Activated T-cell treated with anti-CD3 and anti-CD28 coated beads, Interleukin-2, amount 50 U/mL, for 48 hours (primary cell): ENCODE measurements around the gene TMEM121B.

Experiments
- DNase-seq, 2 experiments: peaks; one replicate each; pipeline ENCODE4 v3.0.0-alpha.2; 2020

Gene TMEM121B

DNA sequence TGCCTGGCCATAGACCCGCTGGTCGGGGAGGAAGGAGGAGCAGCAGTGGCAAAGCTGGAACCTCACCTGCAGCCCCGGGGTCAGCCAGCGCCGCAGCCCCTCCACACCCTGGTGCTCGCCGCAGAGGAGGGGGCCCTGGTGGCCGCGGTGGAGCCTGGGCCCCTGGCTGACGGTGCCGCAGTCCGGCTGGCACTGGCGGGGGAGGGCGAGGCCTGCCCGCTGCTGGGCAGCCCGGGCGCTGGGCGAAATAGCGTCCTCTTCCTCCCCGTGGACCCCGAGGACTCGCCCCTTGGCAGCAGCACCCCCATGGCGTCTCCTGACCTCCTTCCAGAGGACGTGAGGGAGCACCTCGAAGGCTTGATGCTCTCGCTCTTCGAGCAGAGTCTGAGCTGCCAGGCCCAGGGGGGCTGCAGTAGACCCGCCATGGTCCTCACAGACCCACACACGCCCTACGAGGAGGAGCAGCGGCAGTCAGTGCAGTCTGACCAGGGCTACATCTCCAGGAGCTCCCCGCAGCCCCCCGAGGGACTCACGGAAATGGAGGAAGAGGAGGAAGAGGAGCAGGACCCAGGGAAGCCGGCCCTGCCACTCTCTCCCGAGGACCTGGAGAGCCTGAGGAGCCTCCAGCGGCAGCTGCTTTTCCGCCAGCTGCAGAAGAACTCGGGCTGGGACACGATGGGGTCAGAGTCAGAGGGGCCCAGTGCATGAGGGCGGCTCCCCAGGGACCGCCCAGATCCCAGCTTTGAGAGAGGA is 11.9 kb downstream of the TMEM121B start:
- no peak for DNase-seq

DNA sequence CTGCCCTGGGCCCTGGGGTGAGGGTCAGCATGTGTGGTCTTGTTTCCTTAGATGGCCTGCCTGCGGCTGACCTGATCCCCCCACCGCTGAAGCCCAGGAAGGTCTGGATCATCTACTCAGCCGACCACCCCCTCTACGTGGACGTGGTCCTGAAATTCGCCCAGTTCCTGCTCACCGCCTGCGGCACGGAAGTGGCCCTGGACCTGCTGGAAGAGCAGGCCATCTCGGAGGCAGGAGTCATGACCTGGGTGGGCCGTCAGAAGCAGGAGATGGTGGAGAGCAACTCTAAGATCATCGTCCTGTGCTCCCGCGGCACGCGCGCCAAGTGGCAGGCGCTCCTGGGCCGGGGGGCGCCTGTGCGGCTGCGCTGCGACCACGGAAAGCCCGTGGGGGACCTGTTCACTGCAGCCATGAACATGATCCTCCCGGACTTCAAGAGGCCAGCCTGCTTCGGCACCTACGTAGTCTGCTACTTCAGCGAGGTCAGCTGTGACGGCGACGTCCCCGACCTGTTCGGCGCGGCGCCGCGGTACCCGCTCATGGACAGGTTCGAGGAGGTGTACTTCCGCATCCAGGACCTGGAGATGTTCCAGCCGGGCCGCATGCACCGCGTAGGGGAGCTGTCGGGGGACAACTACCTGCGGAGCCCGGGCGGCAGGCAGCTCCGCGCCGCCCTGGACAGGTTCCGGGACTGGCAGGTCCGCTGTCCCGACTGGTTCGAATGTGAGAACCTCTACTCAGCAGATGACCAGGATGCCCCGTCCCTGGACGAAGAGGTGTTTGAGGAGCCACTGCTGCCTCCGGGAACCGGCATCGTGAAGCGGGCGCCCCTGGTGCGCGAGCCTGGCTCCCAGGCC is 12.7 kb downstream of the TMEM121B start:
- DNase-seq, result no peak

DNA sequence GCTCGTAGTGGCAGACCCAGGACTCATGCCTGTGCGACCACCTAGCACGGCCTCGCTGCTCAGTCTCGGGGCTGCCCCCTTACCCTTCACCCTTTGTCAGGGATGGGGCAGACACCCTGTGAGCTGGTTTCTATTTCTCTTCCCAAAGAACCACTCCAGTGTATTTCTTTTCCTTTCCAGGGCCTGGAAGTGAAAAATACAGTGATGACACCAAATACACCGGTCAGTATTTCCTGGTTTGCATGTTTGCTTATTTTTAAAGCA is 13.7 kb downstream of the TMEM121B start:
- no peak for DNase-seq

DNA sequence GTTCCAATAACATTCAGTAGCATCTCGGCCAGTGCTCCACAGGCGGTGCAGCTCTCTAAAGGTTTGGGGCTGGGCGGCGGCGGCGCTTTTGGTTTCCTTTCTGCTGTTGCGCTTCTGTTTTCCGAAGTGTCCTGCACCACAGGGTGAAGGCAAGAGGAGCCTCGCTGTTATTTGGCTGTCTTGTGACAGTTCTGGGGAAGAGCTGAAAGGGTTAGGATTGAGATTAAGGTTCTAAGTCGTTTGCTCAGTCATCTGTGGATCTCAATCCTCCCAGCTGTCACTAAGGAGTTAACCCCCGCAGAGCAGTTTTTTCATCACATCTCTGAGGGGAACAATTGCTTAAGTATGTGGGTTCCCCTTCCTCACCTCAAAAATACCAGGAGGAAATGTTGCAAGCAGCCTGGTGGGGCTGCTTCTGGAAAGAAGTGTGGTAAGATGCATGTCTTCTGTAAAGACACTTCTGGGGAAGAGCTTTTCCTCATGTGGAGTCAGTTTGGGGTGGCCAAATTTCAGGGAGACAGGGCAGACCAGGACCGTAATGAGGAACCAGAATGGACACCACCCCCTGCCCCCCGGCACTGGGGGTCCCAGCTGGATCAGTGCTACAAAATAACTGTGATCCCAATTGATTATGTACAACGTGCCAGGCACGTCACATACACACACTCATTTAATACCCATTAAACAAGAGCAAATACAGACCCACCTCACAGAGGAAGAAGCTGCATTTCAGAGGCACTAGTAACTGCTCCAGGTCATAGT is 14.2 kb downstream of the TMEM121B start:
- peak; percentile 58 to 63 for DNase-seq

DNA sequence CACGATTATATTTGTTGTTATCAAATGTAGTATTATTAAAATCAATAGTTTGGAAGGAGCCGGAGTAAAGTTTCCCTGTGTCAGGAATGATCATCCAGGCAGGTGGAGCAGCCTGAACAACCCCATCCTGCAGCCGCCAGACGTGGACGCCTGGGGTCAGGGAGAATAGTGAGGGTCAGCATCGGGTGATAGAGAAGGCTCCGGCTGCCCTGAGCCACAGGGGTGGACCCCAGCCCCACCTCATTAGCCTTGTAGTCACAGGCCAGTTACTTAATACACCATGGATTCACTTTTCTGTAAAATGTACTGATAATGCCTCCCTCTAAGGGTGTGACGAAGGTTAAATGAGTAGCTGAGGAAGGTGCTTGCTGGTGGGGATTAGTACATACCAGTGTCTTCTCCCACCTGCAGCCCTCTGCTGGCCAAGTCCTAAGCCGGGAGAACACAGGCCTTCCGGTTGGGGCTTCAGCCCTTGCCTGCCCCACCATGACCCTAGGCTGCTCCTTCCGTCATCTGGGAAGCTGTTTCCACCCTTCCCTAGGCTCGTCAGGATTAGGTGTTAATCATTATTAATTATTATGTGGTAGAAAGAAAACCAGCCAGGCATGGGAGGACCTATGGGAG is 14.9 kb downstream of the TMEM121B start:
- no peak for DNase-seq

DNA sequence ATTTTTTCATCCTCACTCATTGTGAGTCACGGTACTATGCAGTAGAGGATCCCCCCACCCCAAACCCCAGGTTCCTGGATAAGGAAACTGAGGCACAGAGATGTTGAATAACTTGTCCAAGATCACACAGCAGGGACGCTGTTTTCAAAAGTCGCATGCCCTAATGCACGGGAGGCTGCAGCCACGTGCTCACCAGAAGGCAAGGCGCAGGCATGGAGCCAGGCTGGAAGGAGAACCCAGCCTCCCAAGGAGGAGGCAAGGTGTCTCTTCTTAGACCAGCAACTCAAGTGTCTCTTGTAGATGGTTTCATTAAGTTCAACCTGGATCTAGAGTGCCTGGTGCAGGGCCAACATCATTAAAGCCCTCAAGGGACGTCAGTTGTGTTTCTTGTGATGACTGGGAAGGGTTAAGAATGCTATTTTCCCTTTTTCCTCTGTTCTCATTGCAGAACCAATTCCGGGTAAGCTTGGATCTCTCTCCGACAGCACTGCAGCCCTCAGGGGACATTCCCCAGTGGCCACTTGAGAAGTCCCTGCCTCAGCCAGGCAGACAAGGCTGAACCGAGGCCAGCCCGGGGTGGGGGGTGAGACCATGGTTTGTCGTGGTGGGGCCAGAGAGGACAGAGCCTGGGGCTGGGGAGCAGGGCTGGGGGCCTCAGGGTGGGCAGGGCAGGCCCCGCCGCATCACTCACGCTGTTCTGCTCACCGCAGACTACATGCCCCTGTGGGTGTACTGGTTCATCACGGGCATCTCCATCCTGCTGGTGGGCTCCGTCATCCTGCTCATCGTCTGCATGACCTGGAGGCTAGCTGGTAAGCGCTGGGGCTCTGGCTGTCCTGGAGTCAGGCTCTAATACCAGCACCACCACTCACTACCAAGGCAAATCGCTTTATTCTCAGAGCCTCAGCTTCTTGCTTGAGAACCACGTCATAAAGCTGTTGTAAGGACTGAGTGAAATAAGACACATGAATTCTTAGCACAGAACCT is 15.7 kb downstream of the TMEM121B start:
- DNase-seq, result no peak

DNA sequence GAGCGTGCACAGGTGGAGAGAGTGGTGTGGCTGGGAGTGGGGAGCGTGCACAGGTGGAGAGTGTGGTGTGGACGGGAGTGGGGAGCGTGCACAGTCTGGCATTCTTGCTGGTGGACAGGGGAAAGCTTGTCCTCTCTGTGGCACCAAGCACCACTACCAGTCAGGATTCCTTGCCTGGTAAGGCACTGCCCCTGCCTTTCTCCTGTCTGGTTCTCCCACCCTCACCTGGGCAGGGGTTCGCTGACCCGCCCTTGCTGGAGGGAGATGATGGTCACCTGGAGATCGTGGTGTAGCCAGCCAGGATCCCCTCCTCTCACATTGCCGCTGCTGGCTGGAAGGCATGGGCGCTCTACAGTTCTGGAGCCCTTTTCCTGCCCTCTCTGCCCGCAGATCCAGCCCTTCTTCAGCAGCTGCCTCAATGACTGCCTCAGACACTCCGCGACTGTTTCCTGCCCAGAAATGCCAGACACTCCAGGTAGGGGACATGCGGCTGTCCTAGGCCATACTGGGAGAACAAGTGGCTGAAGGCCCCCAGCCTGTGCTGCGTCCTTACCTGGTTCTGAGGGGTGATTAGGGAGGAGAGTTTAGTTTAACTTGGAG is 16.7 kb downstream of the TMEM121B start:
- no peak for DNase-seq

DNA sequence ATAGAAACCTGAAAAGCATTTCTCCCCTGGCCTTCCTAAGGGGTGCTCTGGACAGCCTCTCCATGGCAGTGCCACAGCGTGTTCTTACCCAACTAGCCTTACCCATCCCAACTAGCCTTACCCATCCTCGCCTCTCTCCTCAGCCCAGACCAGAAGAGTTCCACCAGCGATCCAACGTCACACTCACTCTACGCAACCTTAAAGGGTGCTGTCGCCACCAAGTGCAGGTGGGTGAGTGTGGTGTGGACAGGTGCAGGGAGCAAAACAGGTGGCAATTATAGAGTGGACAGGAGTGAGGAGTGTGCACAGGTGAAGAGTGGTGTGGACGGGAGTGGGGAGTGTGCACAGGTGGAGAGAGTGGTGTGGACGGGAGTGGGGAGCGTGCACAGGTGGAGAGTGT is 17.8 kb downstream of the TMEM121B start:
- DNase-seq, result no peak

DNA sequence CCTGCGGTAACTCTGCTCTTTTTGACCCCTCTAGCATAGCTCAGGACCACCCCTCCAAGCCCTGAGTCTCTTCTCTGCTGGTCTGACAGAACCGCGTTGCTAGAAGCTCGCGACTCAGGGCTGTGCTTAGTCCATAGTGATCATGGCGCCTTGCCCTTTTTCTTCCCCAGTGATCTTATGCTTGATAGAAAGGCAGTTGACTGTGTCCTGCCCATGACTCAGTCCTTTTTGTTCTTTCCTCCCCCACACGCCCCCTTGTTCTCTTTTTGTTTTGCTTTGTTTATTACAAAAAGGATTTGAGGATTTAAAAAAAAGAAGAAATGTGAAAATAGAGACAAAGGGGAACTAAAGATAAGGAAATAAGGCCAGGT is 18.9 kb downstream of the TMEM121B start:
- DNase-seq, result no peak

DNA sequence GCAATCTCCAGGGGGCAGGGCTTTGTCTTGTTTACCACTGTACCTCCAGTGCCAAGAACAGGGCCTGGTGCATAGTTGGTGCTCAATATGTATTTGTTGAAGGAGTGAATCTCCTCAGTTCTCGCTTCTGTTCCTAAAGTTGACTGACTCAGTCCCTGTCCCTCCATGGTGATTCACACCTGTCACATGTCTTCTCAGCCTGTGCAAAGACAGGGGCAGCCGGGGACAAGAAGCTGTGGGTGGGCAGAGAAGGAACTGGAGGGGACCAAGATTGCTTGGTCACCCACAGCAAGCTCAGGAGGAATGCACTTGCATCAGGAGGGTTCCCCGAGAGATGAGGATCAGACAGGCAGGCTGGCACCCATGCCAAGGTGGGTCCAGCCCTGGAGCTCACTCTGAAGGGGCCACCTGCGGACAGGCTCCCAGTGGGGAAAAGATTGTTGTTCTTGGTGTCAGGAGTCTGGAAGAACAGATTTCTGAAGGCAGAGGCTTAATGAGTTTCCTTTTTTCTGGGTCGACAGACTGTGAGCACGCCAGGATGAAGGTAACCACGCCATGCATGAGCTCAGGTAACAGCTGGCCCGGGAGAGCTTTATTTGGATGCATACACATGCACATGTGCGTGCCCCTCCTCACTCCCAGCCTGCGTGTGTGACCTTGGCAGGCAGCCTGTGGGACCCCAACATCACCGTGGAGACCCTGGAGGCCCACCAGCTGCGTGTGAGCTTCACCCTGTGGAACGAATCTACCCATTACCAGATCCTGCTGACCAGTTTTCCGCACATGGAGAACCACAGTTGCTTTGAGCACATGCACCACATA is 19.5 kb downstream of the TMEM121B start:
- DNase-seq, result no peak

DNA sequence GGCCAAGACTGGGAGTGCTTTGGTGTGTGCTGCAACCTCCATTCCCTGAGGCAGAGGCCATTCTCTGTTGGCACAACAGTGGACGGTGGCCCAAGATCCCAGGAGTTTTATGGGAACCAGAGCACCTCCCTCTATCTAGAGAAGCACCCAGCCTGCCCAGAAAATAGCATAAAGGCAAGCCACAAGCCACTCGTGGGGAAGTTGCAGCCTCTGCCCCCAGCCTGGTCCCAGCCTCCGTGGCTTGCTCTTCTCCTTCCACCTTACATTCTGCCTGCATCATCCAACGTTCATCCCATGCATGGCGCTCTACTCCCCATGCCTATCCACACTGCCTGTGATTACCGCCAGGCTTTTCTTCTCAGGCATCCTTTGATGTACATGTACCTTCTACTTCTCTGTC is 20.5 kb downstream of the TMEM121B start:
- no peak for DNase-seq

DNA sequence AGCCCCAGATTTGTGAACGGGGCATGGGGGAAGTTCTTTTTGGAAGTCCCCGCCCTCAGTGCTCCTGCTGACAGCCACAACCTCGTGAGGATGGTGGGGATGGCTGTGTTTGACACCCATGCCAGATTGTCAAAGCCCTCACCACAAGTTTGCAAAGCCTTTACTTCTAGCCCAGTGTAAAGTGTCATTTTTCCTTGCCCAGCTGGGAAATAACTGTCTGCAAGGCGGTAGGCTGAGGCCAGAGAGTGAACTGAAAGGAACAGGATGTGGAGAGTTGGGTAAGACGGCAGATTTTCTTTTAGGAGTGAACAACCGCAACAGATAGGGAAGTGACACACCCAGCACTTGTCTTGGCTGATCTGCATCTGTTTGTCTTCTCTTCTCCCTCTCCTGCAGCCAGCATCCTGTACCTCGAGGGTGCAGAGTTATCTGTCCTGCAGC is 22.8 kb downstream of the TMEM121B start:
- DNase-seq, result peak in 1 of 2 experiments; percentile 38

DNA sequence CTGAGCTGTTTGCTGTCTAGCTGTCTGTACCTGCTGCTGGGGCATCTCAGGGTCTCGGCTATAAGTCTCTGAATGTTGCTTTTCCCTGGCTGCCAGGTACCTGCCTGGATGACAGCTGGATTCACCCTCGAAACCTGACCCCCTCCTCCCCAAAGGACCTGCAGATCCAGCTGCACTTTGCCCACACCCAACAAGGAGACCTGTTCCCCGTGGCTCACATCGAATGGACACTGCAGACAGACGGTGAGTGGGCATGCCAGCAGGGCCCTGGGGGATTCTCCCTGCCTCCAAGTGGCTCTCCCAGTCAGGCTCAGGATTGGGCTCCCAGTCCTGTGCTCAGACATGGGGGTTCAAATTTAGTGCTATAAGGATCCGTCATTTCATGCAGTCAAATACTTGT is 23.5 kb downstream of the TMEM121B start:
- no peak for DNase-seq

DNA sequence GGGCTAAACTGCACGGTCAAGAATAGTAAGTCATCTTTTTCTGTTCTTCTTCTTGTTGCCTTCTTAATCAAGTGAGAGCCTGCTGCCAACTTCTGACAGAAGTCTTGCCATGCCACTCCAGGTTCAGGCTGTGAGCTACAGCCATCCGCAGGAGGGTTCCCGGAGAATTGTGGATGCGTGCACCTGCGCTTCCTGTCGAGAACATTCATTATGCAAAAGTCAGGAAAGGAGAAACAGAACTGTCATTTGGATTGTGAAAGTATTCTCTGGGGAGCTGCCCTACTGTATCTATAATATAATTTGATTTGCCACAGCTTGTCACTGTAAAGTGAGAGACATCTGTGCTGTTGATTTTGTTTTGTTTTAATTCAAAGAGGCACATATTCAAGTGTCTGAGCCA is 24.1 kb downstream of the TMEM121B start:
- DNase-seq, result no peak

DNA sequence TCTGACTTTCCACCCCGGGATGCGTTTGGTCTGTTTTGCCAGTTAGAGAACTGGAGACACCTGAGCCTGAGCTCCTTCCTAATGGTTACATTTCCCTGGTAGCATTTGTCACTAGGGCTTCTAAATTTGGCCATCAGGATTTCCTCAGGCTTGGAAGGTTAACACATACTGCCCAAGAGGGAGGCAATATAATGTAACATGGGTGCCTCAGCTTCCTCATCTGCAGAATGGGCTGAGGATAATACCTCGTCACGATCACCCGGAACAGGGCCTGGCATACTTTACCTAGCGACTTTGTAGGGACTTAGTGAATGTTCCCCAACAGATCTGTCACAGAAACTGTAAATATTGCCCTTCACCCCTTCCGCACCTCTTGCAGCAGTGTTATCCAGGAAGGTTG is 25.1 kb downstream of the TMEM121B start:
- no peak for DNase-seq

DNA sequence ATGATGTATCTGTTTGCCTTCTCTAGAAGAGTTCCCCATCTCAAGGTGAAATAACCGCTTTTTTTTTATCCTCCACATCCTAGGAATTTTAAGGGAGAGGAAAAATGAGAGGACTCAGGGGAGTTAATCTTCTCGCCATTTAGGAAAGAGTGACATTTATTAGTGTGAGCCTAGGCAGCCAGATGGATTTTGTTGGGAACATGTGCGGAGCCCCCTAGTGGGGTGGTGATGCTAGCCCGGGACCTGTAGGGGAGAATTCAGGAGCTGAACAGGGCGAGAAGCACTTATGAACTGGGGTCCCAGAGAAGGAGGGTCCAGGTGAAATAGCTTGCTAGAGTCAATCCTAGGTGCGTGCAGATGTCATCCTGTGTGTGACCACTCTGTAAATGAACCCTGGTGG is 25.6 kb downstream of the TMEM121B start:
- DNase-seq, result no peak

DNA sequence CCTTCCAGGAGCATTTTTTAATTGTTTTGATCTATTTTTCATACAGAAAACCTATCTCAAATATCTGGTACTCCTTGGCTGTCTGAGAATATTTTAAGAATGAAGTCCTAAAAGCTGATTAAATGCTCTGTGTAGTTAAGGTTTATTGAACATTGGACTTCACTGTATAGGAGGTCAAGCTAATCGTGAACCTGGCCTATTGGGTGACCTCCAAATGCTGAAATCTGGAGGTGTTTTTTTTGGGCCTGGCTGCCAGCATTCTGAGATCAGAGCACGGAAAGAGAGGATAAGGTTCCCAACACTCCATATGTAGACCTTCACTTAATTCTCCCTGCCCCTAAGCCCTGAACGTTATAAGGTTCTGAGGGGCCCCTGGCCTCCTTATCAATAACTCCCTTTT is 28.1 kb downstream of the TMEM121B start:
- no peak for DNase-seq

DNA sequence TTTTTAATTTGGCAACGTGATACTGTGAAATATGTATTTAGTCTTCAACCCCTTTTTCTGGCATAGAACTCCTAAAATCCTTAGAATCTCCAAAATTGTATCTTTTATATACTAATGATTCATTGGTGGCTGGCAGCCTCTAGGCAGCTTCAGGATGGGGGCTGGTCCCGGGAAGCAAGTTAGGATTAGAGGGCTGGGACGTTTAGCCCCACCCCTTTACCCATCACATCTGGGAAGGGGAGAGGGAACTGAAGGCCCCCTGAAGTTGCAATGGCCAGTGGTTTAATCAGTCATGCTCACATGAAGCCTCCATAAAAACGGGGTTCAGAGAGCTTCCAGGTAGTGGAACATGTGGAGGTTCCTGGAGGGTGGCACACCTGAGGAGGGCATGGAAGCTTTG is 29.3 kb downstream of the TMEM121B start:
- DNase-seq, result no peak

DNA sequence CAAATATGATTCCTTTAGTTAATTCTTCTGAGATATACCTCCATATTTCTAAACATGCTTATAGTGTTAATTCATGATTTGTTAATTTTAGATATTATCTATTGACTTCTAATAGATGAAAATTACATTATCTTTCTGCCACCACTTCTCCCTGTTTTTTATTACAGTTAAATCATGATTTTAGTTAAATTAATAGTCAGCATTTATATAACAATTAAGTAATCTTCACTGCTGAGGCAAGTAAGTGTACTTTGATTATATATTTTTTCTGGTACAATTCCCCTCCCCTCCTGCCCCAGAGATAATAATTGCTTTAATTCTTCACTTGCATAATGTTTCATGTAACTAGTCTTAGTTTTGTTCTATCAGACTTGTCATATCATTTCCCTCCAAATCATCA is 30.6 kb downstream of the TMEM121B start:
- DNase-seq, result no peak

DNA sequence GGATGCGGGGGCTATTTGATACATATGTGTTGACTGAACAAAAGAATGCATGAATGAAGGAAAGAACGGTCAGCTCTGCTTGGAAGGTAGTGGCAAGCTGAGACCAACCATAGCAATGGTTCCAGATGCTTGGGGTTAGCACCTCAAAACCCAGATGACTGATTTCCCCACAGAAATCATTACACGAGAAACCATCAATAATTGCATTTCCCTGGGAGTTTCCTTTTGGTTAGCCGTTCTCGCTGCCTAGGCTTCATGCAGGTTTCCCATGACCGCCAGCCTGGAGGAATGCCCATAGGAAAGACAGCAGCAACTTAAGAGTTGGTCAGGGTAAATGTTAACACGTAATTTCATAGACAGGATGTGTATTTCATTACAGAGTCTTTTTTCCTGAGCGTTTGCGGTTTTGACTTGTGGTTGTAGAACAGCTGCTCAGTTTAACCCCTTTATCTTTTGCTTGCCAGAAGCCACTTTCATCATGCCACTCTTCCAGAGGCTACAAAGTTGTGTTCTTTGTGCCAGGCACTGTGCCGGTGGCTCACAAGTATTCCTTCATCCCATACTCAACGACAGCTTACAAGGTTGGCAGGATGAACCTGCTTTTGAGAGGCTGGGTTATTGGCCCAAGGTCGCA is 33.5 kb downstream of the TMEM121B start:
- DNase-seq, result peak; percentile 66 to 73
